Measurements from ENCODE around the gene PPARG. TPM values are rescaled to one million over a fixed set of nuclear protein-coding genes. Genes with fewer than 3 reads are reported as not detected.
A peak's percentile ranks its signal among the peaks of the same experiment; 100 is the strongest.
"Not testable (repeated sequence)": the region's sequence is repeated elsewhere in the genome, so short reads cannot be mapped to it uniquely, and the experiment has no call there.

The PPARG gene
- total and polyA plus RNA-seq, 10 donors = 5.5 to 28.0 (median 19.4) TPM

GRCh38 chr3:12446298-12446697 lies 157.4 kb downstream of the PPARG start:
- whole genome bisulfite sequencing, 5 donors = 81 to 92% (median 89%) methylated on average over 7 of the region's 7 CpGs
- intact Hi-C loops (cut with DNase I; ENCODE audit: low total_unique reads) = no loop called here
- Histone ChIP-seq H3K36me3 (no peaks in the 10 kb centered on the region), H3K27me3 (replicated peaks in 1 of 7) (peaks cover 0 to 18% (median 0%) of the 10 kb centered on the region in 7 donors), H3K4me1 (peaks cover 0 to 2% (median 0%) of the 10 kb centered on the region in 6 donors), H3K9me3 (peaks cover 0 to under 1% (median 0%) of the 10 kb centered on the region in 8 donors), H3K4me3 (no peak overlapping the region), H3K27ac (no peak overlapping the region)
- TF ChIP-seq POLR2AphosphoS5 (IDR thresholded peaks at IDR 0.05) = no peak
- no peak for DNase-seq

- intact Hi-C loops (cut with DNase I; ENCODE audit: low total_unique reads) = no loop called here
- no peak for DNase-seq
- WGBS, 5 donors = 88 to 97% (median 96%) methylated on average over 4 of the region's 4 CpGs
- Histone ChIP-seq H3K27ac (no peak overlapping the region), H3K27me3 (replicated peaks in 1 of 7) (peaks cover 0 to 14% (median 0%) of the 10 kb centered on the region in 7 donors), H3K36me3 (no peaks in the 10 kb centered on the region), H3K9me3 (peaks cover 0 to 5% (median 0%) of the 10 kb centered on the region in 8 donors), H3K4me1 (no peaks in the 10 kb centered on the region), H3K4me3 (no peak overlapping the region)
- TF ChIP-seq CTCF (IDR thresholded peaks at IDR 0.05 in 8 of 11, conservative IDR thresholded peaks at IDR 0.05 in 3 of 11) (no peak), POLR2A (IDR thresholded peaks at IDR 0.05) (no peak), POLR2AphosphoS5 (IDR thresholded peaks at IDR 0.05) (no peak)
These were observed 158.2 kb downstream of the PPARG start for GRCh38 chr3:12447075-12447474.

- H3K27me3 ChIP-seq (replicated peaks in 1 of 7) = peaks cover 0 to 10% (median 0%) of the 10 kb centered on the region in 7 donors
- H3K4me3 ChIP-seq; H3K4me1 ChIP-seq; intact Hi-C loops (cut with DNase I; ENCODE audit: low total_unique reads); H3K36me3 ChIP-seq; DNase-seq; H3K9me3 ChIP-seq; H3K27ac ChIP-seq: not testable (repeated sequence)
- 65 to 83% (median 77%) methylated on average over 4 of the region's 4 CpGs for WGBS, 5 donors
These were observed 159.7 kb downstream of the PPARG start for GRCh38 chr3:12448404-12449202.

GRCh38 chr3:12449889-12450682 lies 161.2 kb downstream of the PPARG start:
- peak; percentile 12 for DNase-seq

More at GRCh38 chr3:12449889-12450682, 161.2 kb downstream of the PPARG start:
- H3K4me3 ChIP-seq = no peak overlapping the region
- no peak overlapping the region for H3K27ac ChIP-seq
- WGBS, 5 donors = 79 to 88% (median 80%) methylated on average over 8 of the region's 8 CpGs
- TF ChIP-seq CTCF (IDR thresholded peaks at IDR 0.05 in 8 of 11, conservative IDR thresholded peaks at IDR 0.05 in 3 of 11) (no peak), POLR2AphosphoS5 (IDR thresholded peaks at IDR 0.05) (no peak), POLR2A (IDR thresholded peaks at IDR 0.05) (no peak)
- peaks cover 0 to 5% (median 0%) of the 10 kb centered on the region in 8 donors for H3K9me3 ChIP-seq
- H3K27me3 ChIP-seq (replicated peaks in 1 of 7) = no peaks in the 10 kb centered on the region
- intact Hi-C loops (cut with DNase I; ENCODE audit: low total_unique reads) = no loop called here
- H3K36me3 ChIP-seq = no peaks in the 10 kb centered on the region
- H3K4me1 ChIP-seq = no peaks in the 10 kb centered on the region

Data from spleen (tissue), 11 donors.